AG09309 (cell line): Measurements from ENCODE around the gene WNT11.

Experiments used
- DNase-seq: peaks from one replicate; pipeline ENCODE4 v3.0.0-alpha.2; 2010; ENCODE audit warnings: low read depth
- H3K4me3 ChIP-seq: 2 replicates; pipeline ENCODE4 v1.5.1; 2011; ENCODE audit warnings: mild to moderate bottlenecking, low read depth, low read length, moderate library complexity; ENCODE audit not compliant: control insufficient read depth
- CTCF ChIP-seq: IDR thresholded peaks from 2 replicates; pipeline ENCODE4 v1.5.1; 2011; ENCODE audit warnings: mild to moderate bottlenecking, low read depth, low read length, inconsistent platforms; ENCODE audit not compliant: insufficient read depth, control insufficient read depth; ENCODE audit errors: missing control alignments

Gene WNT11

GRCh38 chr11:76234416-76235232, 28.3 kb upstream of the WNT11 start:
- H3K4me3 ChIP-seq = peak overlapping the region; percentile 90
- no peak for TF ChIP-seq CTCF
- no peak for DNase-seq

- no peak for DNase-seq
- no peak for TF ChIP-seq CTCF
- no peak overlapping the region for H3K4me3 ChIP-seq
Measured at GRCh38 chr11:76234021-76234415, 27.7 kb upstream of the WNT11 start.

GRCh38 chr11:76233196-76233921, 27.1 kb upstream of the WNT11 start:
- TF ChIP-seq CTCF = no peak
- H3K4me3 ChIP-seq = no peak overlapping the region

GRCh38 chr11:76232026-76232665, 25.8 kb upstream of the WNT11 start:
- DNase-seq = no peak
- H3K4me3 ChIP-seq = no peak overlapping the region
- TF ChIP-seq CTCF = no peak

More at GRCh38 chr11:76233196-76233921, 27.1 kb upstream of the WNT11 start:
- no peak for DNase-seq

GRCh38 chr11:76231121-76231738, 24.9 kb upstream of the WNT11 start:
- no peak overlapping the region for H3K4me3 ChIP-seq
- no peak for DNase-seq

More at GRCh38 chr11:76231121-76231738, 24.9 kb upstream of the WNT11 start:
- TF ChIP-seq CTCF = no peak
